ENCODE results near the gene LTBP2. TPM values are rescaled to one million over a fixed set of nuclear protein-coding genes. Genes with fewer than 3 reads are reported as not detected.

LTBP2 gene
- total RNA-seq, 2 experiments from 2014 or later, result 0.04 to 0.05 TPM

GRCh38 chr14:74567219-74567618, 44.8 kb downstream of the LTBP2 start:
- ATAC-seq, result no peak
- Mint-ChIP-seq H3K4me1 (ENCODE audit: low read depth) (peaks cover 11% of the 10 kb centered on the region), H3K36me3 (ENCODE audit: low read depth) (no peaks in the 10 kb centered on the region), H3K27ac (no peak overlapping the region), H3K4me3 (no peak overlapping the region), H3K9me3 (no peaks in the 10 kb centered on the region), H3K27me3 (peaks cover 13% of the 10 kb centered on the region)
- no peak for DNase-seq
- intact Hi-C loops (cut with micrococcal nuclease), result no loop called here
- CTCF ChIA-PET, result interaction anchor here (1.2 kb wide), 1 partner anchor 45 kb away, joined by 4 read pairs; no protein-coding TSS in a partner anchor
- POLR2A ChIA-PET, result interaction anchor here (0.6 to 1.0 kb wide), 2 partner anchors 37 to 449 kb away, joined by 3 read pairs; no protein-coding TSS in a partner anchor
- TF ChIP-seq CTCF (IDR thresholded peaks at IDR 0.05), result no peak

GRCh38 chr14:74566174-74567141, 45.6 kb downstream of the LTBP2 start:
- TF ChIP-seq CTCF (IDR thresholded peaks at IDR 0.05), result no peak
- POLR2A ChIA-PET, result interaction anchor here (0.6 to 1.0 kb wide), 3 partner anchors 14 to 450 kb away, joined by 3 to 4 read pairs (median 3); no protein-coding TSS in a partner anchor
- no peak for ATAC-seq
- no peaks in the 10 kb centered on the region for H3K36me3 Mint-ChIP-seq (ENCODE audit: low read depth)
- intact Hi-C loops (cut with micrococcal nuclease), result no loop called here
- peaks cover 3% of the 10 kb centered on the region for H3K4me1 Mint-ChIP-seq (ENCODE audit: low read depth)
- no peak for DNase-seq
- CTCF ChIA-PET, result no interaction called here
- H3K4me3 Mint-ChIP-seq, result no peak overlapping the region
- peaks cover 7% of the 10 kb centered on the region for H3K27me3 Mint-ChIP-seq
- H3K27ac Mint-ChIP-seq, result no peak overlapping the region
- no peaks in the 10 kb centered on the region for H3K9me3 Mint-ChIP-seq

- ChIA-PET CTCF (interaction anchor here (1.1 kb wide), 1 partner anchor 82 kb away, joined by 3 read pairs; no protein-coding TSS in a partner anchor), POLR2A (interaction anchor here (0.6 kb wide), 1 partner anchor 401 kb away, joined by 3 read pairs; no protein-coding TSS in a partner anchor)
- Mint-ChIP-seq H3K36me3 (ENCODE audit: low read depth) (no peaks in the 10 kb centered on the region), H3K27me3 (peaks cover 2% of the 10 kb centered on the region), H3K27ac (no peak overlapping the region), H3K9me3 (no peaks in the 10 kb centered on the region), H3K4me3 (no peak overlapping the region), H3K4me1 (ENCODE audit: low read depth) (no peaks in the 10 kb centered on the region)
- ATAC-seq (no peak), DNase-seq (no peak)
- intact Hi-C loops (cut with micrococcal nuclease), result no loop called here
- TF ChIP-seq CTCF (IDR thresholded peaks at IDR 0.05), result no peak
Measured at GRCh38 chr14:74563586-74564159, 48.4 kb downstream of the LTBP2 start.

GRCh38 chr14:74563233-74563585, 48.8 kb downstream of the LTBP2 start:
- CTCF ChIA-PET, result interaction anchor here (1.1 kb wide), 1 partner anchor 83 kb away, joined by 3 read pairs; no protein-coding TSS in a partner anchor
- Mint-ChIP-seq H3K4me1 (ENCODE audit: low read depth) (no peaks in the 10 kb centered on the region), H3K27ac (no peak overlapping the region), H3K4me3 (no peak overlapping the region), H3K9me3 (no peaks in the 10 kb centered on the region), H3K27me3 (peaks cover 2% of the 10 kb centered on the region), H3K36me3 (ENCODE audit: low read depth) (no peaks in the 10 kb centered on the region)
- POLR2A ChIA-PET, result interaction anchor here (0.6 to 0.8 kb wide), 2 partner anchors 132 to 400 kb away, joined by 3 read pairs; no protein-coding TSS in a partner anchor
- no peak for DNase-seq
- TF ChIP-seq CTCF (IDR thresholded peaks at IDR 0.05), result no peak
- intact Hi-C loops (cut with micrococcal nuclease), result no loop called here
- ATAC-seq, result no peak
